ENCODE measurements around the gene RPL10. TPM values are rescaled to one million over a fixed set of nuclear protein-coding genes. Genes with fewer than 3 reads are reported as not detected.
A peak's percentile ranks its signal among the peaks of the same experiment; 100 is the strongest.

Gene RPL10
- total and polyA plus RNA-seq, 2 donors (not counting 3 experiments of a cell fraction or from before 2014, with no cell fraction given), result 2,493 to 7,586 TPM

GRCh38 chrX:154359362-154360154, 38.6 kb upstream of the RPL10 start:
- CTCF ChIA-PET, result no interaction called here
- H3K79me2 ChIP-seq (ENCODE audit: control insufficient read depth, insufficient read depth, low read length), result peaks cover 74% of the 10 kb centered on the region

GRCh38 chrX:154360155-154360713, 37.9 kb upstream of the RPL10 start:
- POLR2A ChIA-PET, result no interaction called here
- H3K36me3 ChIP-seq (ENCODE audit: control insufficient read depth in 2 of 2, extremely low read depth in 1 of 2, insufficient read depth in 2 of 2, low read length in 2 of 2), result peaks cover 21 to 89% of the 10 kb centered on the region in 2 experiments
- H3K4me1 ChIP-seq (ENCODE audit: control insufficient read depth, extremely low read depth, insufficient read depth, low read length), result no peaks in the 10 kb centered on the region
- no peak for FAIRE-seq
- no peak overlapping the region for H2AFZ ChIP-seq (ENCODE audit: low read depth, low read length)
- no peak overlapping the region for H3K9ac ChIP-seq (replicated peaks; ENCODE audit: extremely low read depth, insufficient read depth, low read length)
- DNase-seq (ENCODE audit: low read depth, low spot score), result no peak
- peaks cover 78% of the 10 kb centered on the region for H3K79me2 ChIP-seq (ENCODE audit: control insufficient read depth, insufficient read depth, low read length)
- no peak overlapping the region for H3K4me2 ChIP-seq (ENCODE audit: insufficient read depth, low read length)
- H3K9me1 ChIP-seq (replicated peaks; ENCODE audit: control insufficient read depth, extremely low read depth, insufficient read depth, low read length), result no peaks in the 10 kb centered on the region
- no peaks in the 10 kb centered on the region for H4K20me1 ChIP-seq (replicated peaks; ENCODE audit: control insufficient read depth, extremely low read depth, insufficient read depth, low read length)
- H3K27me3 ChIP-seq (ENCODE audit: control insufficient read depth in 2 of 2, insufficient read depth in 2 of 2, low read length in 2 of 2), result no peaks in the 10 kb centered on the region
- no peaks in the 10 kb centered on the region for H3K9me3 ChIP-seq (replicated peaks; ENCODE audit: control insufficient read depth, insufficient read depth, low read length)
- no peak for TF ChIP-seq JUN (IDR thresholded peaks at IDR 0.05; ENCODE audit: borderline replicate concordance, insufficient read depth, insufficient read length, low read depth)
- no peak for TF ChIP-seq CTCF (IDR thresholded peaks at IDR 0.05; ENCODE audit: extremely low read depth in 1 of 2, insufficient read depth in 1 of 2, low read depth in 1 of 2, low read length in 2 of 2)
- no peak for TF ChIP-seq MAX (IDR thresholded peaks at IDR 0.05; ENCODE audit: insufficient read depth, insufficient read length)
- TF ChIP-seq FOS (IDR thresholded peaks at IDR 0.05; ENCODE audit: borderline replicate concordance, insufficient read depth, low read length), result no peak
- TF ChIP-seq POLR2AphosphoS5 (IDR thresholded peaks at IDR 0.05; ENCODE audit: insufficient read depth, low read depth, low read length), result no peak
- TF ChIP-seq MYC (IDR thresholded peaks at IDR 0.05; ENCODE audit: low read depth, low read length), result no peak
- no peak for TF ChIP-seq POLR2A (IDR thresholded peaks at IDR 0.05; ENCODE audit: low read depth, low read length)
- TF ChIP-seq GATA2 (IDR thresholded peaks at IDR 0.05; ENCODE audit: insufficient read depth, insufficient read length, low read depth, low read length), result no peak
- TF ChIP-seq EZH2 (IDR thresholded peaks at IDR 0.05; ENCODE audit: borderline replicate concordance, low read depth, low read length, severe bottlenecking), result no peak
- intact Hi-C loops (cut with micrococcal nuclease), result no loop called here
- CTCF ChIA-PET, result no interaction called here
- dilution Hi-C loops (cut with MboI; ENCODE audit: extremely low pct_ligation_motif_present, low sequenced_read_pairs), result no loop called here
- BruUV-seq (replicated peaks), result no TSS peak
- no peak overlapping the region for H3K4me3 ChIP-seq (replicated peaks in 1 of 3; ENCODE audit: insufficient read depth in 1 of 3, low read depth in 1 of 3, low read length in 3 of 3)
- H3K27ac ChIP-seq (ENCODE audit: insufficient read depth, low read depth, low read length), result no peak overlapping the region

More at GRCh38 chrX:154359362-154360154, 38.6 kb upstream of the RPL10 start:
- dilution Hi-C loops (cut with MboI; ENCODE audit: extremely low pct_ligation_motif_present, low sequenced_read_pairs), result no loop called here
- TF ChIP-seq POLR2AphosphoS5 (IDR thresholded peaks at IDR 0.05; ENCODE audit: insufficient read depth, low read depth, low read length), result no peak
- H3K36me3 ChIP-seq (ENCODE audit: control insufficient read depth in 2 of 2, extremely low read depth in 1 of 2, insufficient read depth in 2 of 2, low read length in 2 of 2), result peaks cover 15 to 90% of the 10 kb centered on the region in 2 experiments
- no peak overlapping the region for H3K4me2 ChIP-seq (ENCODE audit: insufficient read depth, low read length)
- no peaks in the 10 kb centered on the region for H3K9me3 ChIP-seq (replicated peaks; ENCODE audit: control insufficient read depth, insufficient read depth, low read length)
- FAIRE-seq, result no peak
- H4K20me1 ChIP-seq (replicated peaks; ENCODE audit: control insufficient read depth, extremely low read depth, insufficient read depth, low read length), result no peaks in the 10 kb centered on the region
- intact Hi-C loops (cut with micrococcal nuclease), result no loop called here
- DNase-seq (ENCODE audit: low read depth, low spot score), result no peak
- no peak overlapping the region for H3K4me3 ChIP-seq (replicated peaks in 1 of 3; ENCODE audit: insufficient read depth in 1 of 3, low read depth in 1 of 3, low read length in 3 of 3)
- H3K9me1 ChIP-seq (replicated peaks; ENCODE audit: control insufficient read depth, extremely low read depth, insufficient read depth, low read length), result no peaks in the 10 kb centered on the region
- no peak overlapping the region for H3K27ac ChIP-seq (ENCODE audit: insufficient read depth, low read depth, low read length)
- BruUV-seq (replicated peaks), result TSS peak; percentile 34
- H3K27me3 ChIP-seq (ENCODE audit: control insufficient read depth in 2 of 2, insufficient read depth in 2 of 2, low read length in 2 of 2), result no peaks in the 10 kb centered on the region
- no peak overlapping the region for H2AFZ ChIP-seq (ENCODE audit: low read depth, low read length)
- no peaks in the 10 kb centered on the region for H3K4me1 ChIP-seq (ENCODE audit: control insufficient read depth, extremely low read depth, insufficient read depth, low read length)
- POLR2A ChIA-PET, result no interaction called here
- H3K9ac ChIP-seq (replicated peaks; ENCODE audit: extremely low read depth, insufficient read depth, low read length), result no peak overlapping the region

All from endothelial cell of umbilical vein (primary cell).